ENCODE data around the gene ABCC12.

DNA sequence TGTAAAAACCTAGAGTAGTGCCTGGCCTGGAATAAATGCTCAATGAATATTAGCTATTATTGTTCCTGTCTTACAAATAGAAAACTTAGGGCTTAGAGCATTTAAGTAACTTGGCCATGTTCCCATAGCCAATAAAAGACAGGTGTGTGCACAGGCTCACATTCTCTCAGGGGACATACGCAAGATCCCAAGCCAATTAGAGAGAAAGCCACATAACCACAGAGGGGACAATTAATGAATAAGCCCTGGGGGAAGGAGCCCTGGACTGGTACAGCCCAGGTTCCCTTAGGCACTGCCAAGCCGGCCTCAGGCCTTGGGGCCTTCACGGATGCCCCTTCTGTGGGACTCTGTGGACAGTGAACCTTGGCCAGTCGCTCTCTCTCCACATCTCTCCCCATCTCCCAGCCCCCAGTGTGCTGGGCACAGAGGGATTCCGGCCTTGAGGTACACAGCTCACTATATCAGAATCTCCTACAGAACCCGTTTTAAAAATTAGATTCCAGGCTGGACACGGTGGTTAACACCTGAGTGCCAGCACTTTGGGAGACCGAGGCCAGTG is 27.3 kb upstream of the ABCC12 start:
- TF ChIP-seq CREB1 (IDR thresholded peaks at IDR 0.05; ENCODE audit: low read depth) (no peak), FOXM1 (IDR thresholded peaks at IDR 0.05; ENCODE audit: borderline replicate concordance, low read depth) (no peak), YY1 (IDR thresholded peaks at IDR 0.05; ENCODE audit: low read depth) (no peak), CEBPB (IDR thresholded peaks at IDR 0.05) (no peak), EP300 (IDR thresholded peaks at IDR 0.05; ENCODE audit: borderline replicate concordance) (no peak), TAF1 (IDR thresholded peaks at IDR 0.05; ENCODE audit: low read depth) (no peak)
- TF ChIP-seq, protein P1, sequence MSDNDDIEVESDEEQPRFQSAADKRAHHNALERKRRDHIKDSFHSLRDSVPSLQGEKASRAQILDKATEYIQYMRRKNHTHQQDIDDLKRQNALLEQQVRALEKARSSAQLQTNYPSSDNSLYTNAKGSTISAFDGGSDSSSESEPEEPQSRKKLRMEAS (IDR thresholded peaks at IDR 0.05) = no peak
- TF ChIP-seq, protein P2, sequence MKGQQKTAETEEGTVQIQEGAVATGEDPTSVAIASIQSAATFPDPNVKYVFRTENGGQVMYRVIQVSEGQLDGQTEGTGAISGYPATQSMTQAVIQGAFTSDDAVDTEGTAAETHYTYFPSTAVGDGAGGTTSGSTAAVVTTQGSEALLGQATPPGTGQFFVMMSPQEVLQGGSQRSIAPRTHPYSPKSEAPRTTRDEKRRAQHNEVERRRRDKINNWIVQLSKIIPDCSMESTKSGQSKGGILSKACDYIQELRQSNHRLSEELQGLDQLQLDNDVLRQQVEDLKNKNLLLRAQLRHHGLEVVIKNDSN (IDR thresholded peaks at IDR 0.05) = no peak

Measured in Ishikawa (cell line).